Heart left ventricle (tissue), 16 donors: Measurements from ENCODE around the gene MOCS2. TPM values are rescaled to one million over a fixed set of nuclear protein-coding genes. Genes with fewer than 3 reads are reported as not detected.

Experiments used
- ATAC-seq, 4 donors: fragments of 200-7000 bp; cut with Tn5 transposase; one replicate each; pipeline ENCODE4 v1.9.1; 2020 to 2022; ENCODE audit warnings: moderate library complexity in 4 of 4, mild to moderate bottlenecking in 3 of 4, moderate number of reproducible peaks in 1 of 4
- DNase-seq, 5 donors: peaks; one replicate each; pipeline ENCODE4 v3.0.0-alpha.2; 2020
- H3K27ac ChIP-seq, 12 donors: fragments of 200-600 bp; sonication (generic) in 4 of 12; one replicate each; pipeline versions ENCODE4 v1.5.0 to v1.8.0; 2016 to 2022; ENCODE audit warnings: mild to moderate bottlenecking in 2 of 12
- H3K27me3 ChIP-seq, 9 donors: fragments of 200-600 bp; sonication (generic) in 2 of 9; one replicate each; pipeline versions ENCODE4 v1.5.1 to v1.8.0; 2016 to 2022; ENCODE audit warnings: mild to moderate bottlenecking in 3 of 9
- H3K36me3 ChIP-seq, 9 donors: fragments of 200-600 bp; sonication (generic) in 2 of 9; one replicate each; pipeline versions ENCODE4 v1.5.0 to v1.8.0; 2018 to 2022; ENCODE audit warnings: mild to moderate bottlenecking in 2 of 9
- H3K4me1 ChIP-seq, 12 donors: fragments of 200-600 bp; sonication (generic) in 4 of 12; one replicate each; pipeline versions ENCODE4 v1.5.0 to v1.8.0; 2016 to 2022; ENCODE audit warnings: mild to moderate bottlenecking in 3 of 12
- H3K4me3 ChIP-seq, 12 donors: fragments of 200-600 bp; sonication (generic) in 4 of 12; one replicate each; pipeline versions ENCODE4 v1.5.0 to v1.8.0; 2017 to 2022; ENCODE audit warnings: mild to moderate bottlenecking in 9 of 12, moderate library complexity in 4 of 12
- H3K9me3 ChIP-seq, 12 donors: fragments of 200-600 bp; sonication (generic) in 4 of 12; one replicate each; pipeline versions ENCODE4 v1.5.0 to v1.8.0; 2016 to 2022; ENCODE audit warnings: mild to moderate bottlenecking in 1 of 12
- CTCF ChIP-seq, 12 donors: fragments of 200-600 bp; sonication (generic) in 4 of 12; IDR thresholded peaks; one replicate each; pipeline versions ENCODE4 v1.5.0 to v1.8.0; 2018 to 2022; ENCODE audit warnings: antibody characterized with exemption in 12 of 12, mild to moderate bottlenecking in 5 of 12
- POLR2A ChIP-seq, 2 donors: fragments of 450-650 bp; IDR thresholded peaks; one replicate each; pipeline ENCODE4 v1.6.1; 2017; ENCODE audit warnings: antibody characterized with exemption in 2 of 2, mild to moderate bottlenecking in 2 of 2, moderate library complexity in 2 of 2
- WGBS, 4 donors: extraction: QIAGEN DNeasy Blood & Tissue Kit in 2 of 4; methylation state at CpG; one replicate each; pipeline versions ENCODE4 v1.1.5 to v1.1.7; 2013 to 2018; 5-methylcytosine and 5-hydroxymethylcytosine counted together
- intact Hi-C, 10 donors: fragments of 100-400 bp; cut with DNase I; formaldehyde crosslinking; loops; one replicate each; pipeline versions ENCODE4 v1.11.1 to v1.14.2; 2022
- polyA plus RNA-seq, 2 donors: library from polyadenylated mRNA; stranded (reverse); fragments of 200-250 nt; gene quantifications; one replicate each; pipeline ENCODE4 v1.2.3, GENCODE V29; 2013
- total RNA-seq, 9 donors: library from RNA; depleted of rRNA in 2 of 9; stranded (reverse); fragments of >200 nt in 2 of 9; fragmentation: NEBNext Ultra II Directional in 3 of 9; extraction: Animal tissue kit (Norgen Biotek cat#: 25700) in 3 of 9; gene quantifications; one replicate each; pipeline versions ENCODE4 v1.1.0 to v1.2.4, GENCODE V29; 2016 to 2023
- donor health status: ischemic (EF 13 %, LVEDD 7.1; RV severe dilation, severe dysfunction).
- donor health status: healthy with polysubstance abuse.
- donor health status: DM: no; HTN: yes; CAD: no.
- donor health status: DM: no; HTN: no; CAD: no.
- donor health status: ischemic (EF 25% LVEDD 6.9; RV normal size, moderate dysfunction).
- donor health status: ischemic (EF 25% LVEDD 5.7; RV mildly dilated, moderate dysfunction).
- donor health status: healthy.
- donor health status: DM: yes; HTN: yes; CAD: no.
- donor health status: ischemic (EF 35%, LVEDD 5.7; RV mildly dilated, moderate dysfunction).
- donor health status: nonischemic (EF 11% LVEDD 7.7; RV severe dilation, severe dysfunction).
- donor health status: DM: yes; HTN: yes; CAD: no.
- donor health status: PGD.
- donor health status: ischemic (EF 29% LVEDD 5.4; RV normal size, mild dysfunction).
- donor health status: nonischemic (EF 23%, LVEDD 6.1; RV moderate dilation, normal function).

The MOCS2 gene
- total and polyA plus RNA-seq, 11 donors, result 59.5 to 153 (median 75.2) TPM

- peaks cover 0 to 13% (median 0%) of the 10 kb centered on the region in 9 donors for H3K36me3 ChIP-seq
- no peaks in the 10 kb centered on the region for H3K27me3 ChIP-seq
- H3K4me3 ChIP-seq, result no peak overlapping the region
- peaks cover 0 to 5% (median 0%) of the 10 kb centered on the region in 12 donors for H3K4me1 ChIP-seq
- no peaks in the 10 kb centered on the region for H3K9me3 ChIP-seq
- 75 to 84% (median 81%) methylated on average over 3 of the region's 3 CpGs for WGBS, 4 donors
- no peak for TF ChIP-seq POLR2A (IDR thresholded peaks at IDR 0.05)
- TF ChIP-seq CTCF (IDR thresholded peaks at IDR 0.05), result no peak
- intact Hi-C loops, result no loop called here
- no peak for DNase-seq
- ATAC-seq, result no peak
- H3K27ac ChIP-seq, result no peak overlapping the region
Measured at GRCh38 chr5:53063791-53064190, 45.8 kb downstream of the MOCS2 start.

DNA sequence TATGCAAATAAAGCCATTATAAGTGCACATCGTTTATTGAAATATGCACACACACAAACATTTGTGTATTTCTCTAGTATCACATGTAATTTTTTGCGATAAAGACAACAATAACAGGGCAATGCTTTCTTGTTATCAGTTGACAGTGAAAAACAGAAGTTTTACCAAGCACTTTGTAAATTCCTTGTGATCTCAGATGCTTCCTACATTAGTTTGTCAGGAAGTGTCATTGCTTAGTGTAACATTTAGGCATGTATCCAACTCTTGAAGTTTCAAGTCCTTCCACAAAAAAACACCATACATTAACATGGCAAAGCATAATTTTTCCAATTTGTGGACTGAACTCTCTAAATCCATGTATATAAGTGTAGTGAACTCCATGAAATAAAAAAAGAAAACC lies 46.4 kb downstream of the MOCS2 start:
- TF ChIP-seq CTCF (IDR thresholded peaks at IDR 0.05), result no peak
- TF ChIP-seq POLR2A (IDR thresholded peaks at IDR 0.05), result no peak
- no peak for DNase-seq
- no peak for ATAC-seq
- H3K4me1 ChIP-seq, result peaks cover 0 to 5% (median 0%) of the 10 kb centered on the region in 12 donors
- WGBS, 4 donors, result 31 to 73% (median 67%) methylated on average over 2 of the region's 2 CpGs
- H3K27me3 ChIP-seq, result no peaks in the 10 kb centered on the region
- H3K4me3 ChIP-seq, result no peak overlapping the region
- peaks cover 0 to 19% (median 0%) of the 10 kb centered on the region in 9 donors for H3K36me3 ChIP-seq
- no peak overlapping the region for H3K27ac ChIP-seq
- intact Hi-C loops, result no loop called here
- no peaks in the 10 kb centered on the region for H3K9me3 ChIP-seq

- no peak for DNase-seq
- WGBS, 4 donors, result 84 to 94% (median 89%) methylated on average over 5 of the region's 5 CpGs
- H3K27me3 ChIP-seq, result no peaks in the 10 kb centered on the region
- no peak for ATAC-seq
- intact Hi-C loops, result no loop called here
- peaks cover 0 to 2% (median 0%) of the 10 kb centered on the region in 12 donors for H3K4me1 ChIP-seq
- H3K9me3 ChIP-seq, result no peaks in the 10 kb centered on the region
- H3K36me3 ChIP-seq, result peaks cover 0 to 26% (median 0%) of the 10 kb centered on the region in 9 donors
- no peak overlapping the region for H3K27ac ChIP-seq
- H3K4me3 ChIP-seq, result no peak overlapping the region
- TF ChIP-seq CTCF (IDR thresholded peaks at IDR 0.05) (no peak), POLR2A (IDR thresholded peaks at IDR 0.05) (no peak)
Measured at GRCh38 chr5:53059281-53059680, 50.3 kb downstream of the MOCS2 start.

- peaks cover 0 to 4% (median 0%) of the 10 kb centered on the region in 12 donors for H3K4me1 ChIP-seq
- TF ChIP-seq CTCF (IDR thresholded peaks at IDR 0.05) (no peak), POLR2A (IDR thresholded peaks at IDR 0.05) (no peak)
- H3K36me3 ChIP-seq, result peaks cover 0 to 23% (median 0%) of the 10 kb centered on the region in 9 donors
- H3K4me3 ChIP-seq, result no peak overlapping the region
- no peaks in the 10 kb centered on the region for H3K9me3 ChIP-seq
- intact Hi-C loops, result no loop called here
- 81 to 87% (median 87%) methylated on average over 5 of the region's 5 CpGs for WGBS, 4 donors
- H3K27me3 ChIP-seq, result no peaks in the 10 kb centered on the region
- H3K27ac ChIP-seq, result no peak overlapping the region
- DNase-seq (no peak), ATAC-seq (no peak)
Measured at GRCh38 chr5:53055365-53055764, 54.2 kb downstream of the MOCS2 start.
